H1 (cell line): Measurements from ENCODE around the gene LRRC55. TPM values are rescaled to one million over a fixed set of nuclear protein-coding genes. Genes with fewer than 3 reads are reported as not detected.
A peak's percentile ranks its signal among the peaks of the same experiment; 100 is the strongest.

Source experiments
- CTCF ChIA-PET: fragments of 300-600 bp; sonication (Branson Sonifier 250); formaldehyde crosslinking; loops from one replicate; lab custom pipeline; 2021; ENCODE audit not compliant: partially characterized antibody; lab: Charles Lee
- POLR2A ChIA-PET: fragments of 300-600 bp; sonication (Branson Sonifier 250); formaldehyde crosslinking; loops from one replicate; lab custom pipeline; 2021; ENCODE audit warnings: inconsistent platforms; ENCODE audit not compliant: partially characterized antibody; lab: Charles Lee
- DNase-seq, 2 experiments: peaks; one replicate each; pipeline versions ENCODE4 v3.0.0 to v3.0.0-alpha.2; 2010 to 2022; ENCODE audit warnings: low spot score in 2 of 2, low read depth in 1 of 2, mixed read lengths in 1 of 2
- FAIRE-seq: peaks from 2 replicates; lab custom pipeline; 2011; peaks lifted over from hg19 to GRCh38; lab: Jason Lieb, UNC
- H2AFZ ChIP-seq: 2 replicates; pipeline ENCODE4 v1.8.1; 2012; ENCODE audit warnings: low read length, inconsistent platforms
- H2AK5ac ChIP-seq: 2 replicates; pipeline ENCODE4 v1.6.1; 2013; ENCODE audit warnings: low read depth, low read length
- H2BK120ac ChIP-seq: replicated peaks from 2 replicates; pipeline ENCODE3; 2013; ENCODE audit warnings: low read depth, low read length, inconsistent platforms
- H2BK12ac ChIP-seq: 2 replicates; pipeline ENCODE4 v1.6.1; 2013; ENCODE audit warnings: low read depth, low read length
- H2BK15ac ChIP-seq: 2 replicates; pipeline ENCODE4 v1.6.1; 2013; ENCODE audit warnings: low read length
- H2BK20ac ChIP-seq: 2 replicates; pipeline ENCODE4 v1.6.1; 2013; ENCODE audit warnings: low read length
- H2BK5ac ChIP-seq: 2 replicates; pipeline ENCODE4 v1.6.1; 2013; ENCODE audit warnings: low read depth, low read length
- H3K14ac ChIP-seq: 2 replicates; pipeline ENCODE4 v1.6.1; 2013; ENCODE audit warnings: inconsistent platforms; ENCODE audit not compliant: insufficient read length
- H3K18ac ChIP-seq: 2 replicates; pipeline ENCODE4 v1.6.1; 2013; ENCODE audit warnings: low read length; ENCODE audit errors: extremely low read depth
- H3K23ac ChIP-seq: 2 replicates; pipeline ENCODE4 v1.6.1; 2013; ENCODE audit warnings: inconsistent platforms; ENCODE audit not compliant: insufficient read length
- H3K23me2 ChIP-seq: 2 replicates; pipeline ENCODE4 v1.6.1; 2013; ENCODE audit warnings: low read depth, low read length
- H3K27ac ChIP-seq: 2 replicates; pipeline ENCODE4 v1.6.1; 2011; ENCODE audit warnings: low read depth, low read length, inconsistent platforms
- H3K27me3 ChIP-seq, 4 experiments: replicated peaks in 1 of 4; 1 replicate in 1 of 4; 2 replicates in 3 of 4; pipeline versions ENCODE4 v1.6.1 to v1.8.1; 2011 to 2013; ENCODE audit warnings: low read length in 3 of 4, mild to moderate bottlenecking in 3 of 4, inconsistent platforms in 2 of 4, mixed read lengths in 2 of 4, moderate library complexity in 1 of 4; ENCODE audit not compliant: control insufficient read depth in 3 of 4, insufficient read depth in 3 of 4; ENCODE audit errors: extremely low read depth in 1 of 4
- H3K36me3 ChIP-seq, 4 experiments: 2 replicates each; pipeline versions ENCODE4 v1.6.1 to v1.8.1; 2011 to 2013; ENCODE audit warnings: mild to moderate bottlenecking in 4 of 4, low read length in 3 of 4, moderate library complexity in 2 of 4, control low read depth in 1 of 4, inconsistent platforms in 1 of 4; ENCODE audit not compliant: insufficient read depth in 4 of 4, control insufficient read depth in 2 of 4
- H3K4ac ChIP-seq: replicated peaks from 2 replicates; pipeline ENCODE3; 2013; ENCODE audit warnings: low read length, low read depth, mixed read lengths, inconsistent platforms; ENCODE audit not compliant: insufficient read length
- H3K4me1 ChIP-seq, 4 experiments: replicated peaks in 1 of 4; 1 replicate in 1 of 4; 2 replicates in 3 of 4; pipeline versions ENCODE4 v1.6.1 to v1.8.1; 2011 to 2013; ENCODE audit warnings: low read length in 3 of 4, inconsistent platforms in 2 of 4, mixed read lengths in 1 of 4; ENCODE audit not compliant: insufficient read depth in 4 of 4, control insufficient read depth in 3 of 4
- H3K4me2 ChIP-seq, 2 experiments: 2 replicates each; pipeline versions ENCODE4 v1.6.1 to v1.8.1; 2011 to 2013; ENCODE audit warnings: low read depth in 2 of 2, low read length in 2 of 2, control low read depth in 1 of 2, inconsistent platforms in 1 of 2, mild to moderate bottlenecking in 1 of 2; ENCODE audit not compliant: insufficient read depth in 1 of 2
- H3K4me3 ChIP-seq, 4 experiments: fragments of 200-600, 300-600 bp in 1 of 4; sonication (generic), shearing (Covaris generic), sonication (Bioruptor Twin) in 1 of 4; 2 replicates each; pipeline versions ENCODE4 v1.5.1 to v1.8.1; 2011 to 2016; ENCODE audit warnings: low read length in 4 of 4, low read depth in 3 of 4, control low read depth in 2 of 4, inconsistent platforms in 2 of 4, mild to moderate bottlenecking in 2 of 4, mixed read lengths in 1 of 4, moderate library complexity in 1 of 4; ENCODE audit not compliant: insufficient read depth in 2 of 4; ENCODE audit errors: extremely low read depth in 1 of 4
- H3K56ac ChIP-seq: replicated peaks from 2 replicates; pipeline ENCODE3; 2013; ENCODE audit warnings: low read depth, mild to moderate bottlenecking, mixed read lengths, low read length, inconsistent platforms; ENCODE audit not compliant: insufficient read length
- H3K79me1 ChIP-seq: 2 replicates; pipeline ENCODE4 v1.6.1; 2013; ENCODE audit warnings: low read depth, low read length, control low read depth
- H3K79me2 ChIP-seq, 2 experiments: 2 replicates each; pipeline versions ENCODE4 v1.6.1 to v1.8.1; 2012 to 2013; ENCODE audit warnings: low read length in 2 of 2, mild to moderate bottlenecking in 2 of 2, inconsistent platforms in 1 of 2; ENCODE audit not compliant: insufficient read depth in 2 of 2, control insufficient read depth in 1 of 2
- H3K9ac ChIP-seq, 4 experiments: replicated peaks in 1 of 4; 1 replicate in 1 of 4; 2 replicates in 3 of 4; pipeline versions ENCODE4 v1.6.1 to v1.8.1; 2011 to 2013; ENCODE audit warnings: low read depth in 3 of 4, low read length in 3 of 4, control low read depth in 2 of 4, mild to moderate bottlenecking in 2 of 4, moderate library complexity in 2 of 4, inconsistent platforms in 1 of 4; ENCODE audit errors: extremely low read depth in 1 of 4
- H3K9me3 ChIP-seq, 2 experiments: 2 replicates each; pipeline versions ENCODE4 v1.6.1 to v1.8.1; 2012 to 2013; ENCODE audit warnings: mild to moderate bottlenecking in 2 of 2, moderate library complexity in 2 of 2, control low read depth in 1 of 2, inconsistent platforms in 1 of 2, low read depth in 1 of 2, low read length in 1 of 2, mixed read lengths in 1 of 2; ENCODE audit not compliant: insufficient read depth in 2 of 2
- H4K20me1 ChIP-seq, 2 experiments: replicated peaks in 1 of 2; 2 replicates each; pipeline versions ENCODE3 to v1.8.1; 2011 to 2013; ENCODE audit warnings: inconsistent platforms in 2 of 2, low read length in 2 of 2, mild to moderate bottlenecking in 1 of 2; ENCODE audit not compliant: insufficient read depth in 2 of 2, control insufficient read depth in 1 of 2
- H4K5ac ChIP-seq: 2 replicates; pipeline ENCODE4 v1.6.1; 2013; ENCODE audit warnings: low read length, low read depth, mixed read lengths, inconsistent platforms; ENCODE audit not compliant: insufficient read length
- H4K8ac ChIP-seq: 2 replicates; pipeline ENCODE4 v1.8.0; 2013; ENCODE audit warnings: mild to moderate bottlenecking, moderate library complexity, low read length, inconsistent platforms; ENCODE audit not compliant: insufficient read depth; ENCODE audit errors: extremely low read depth
- H4K91ac ChIP-seq: replicated peaks from 2 replicates; pipeline ENCODE3; 2013; ENCODE audit warnings: low read length, mixed read lengths, inconsistent platforms; ENCODE audit not compliant: insufficient read length
- CREB1 ChIP-seq: IDR thresholded peaks from 2 replicates; pipeline ENCODE4 v1.6.1; 2012; ENCODE audit warnings: inconsistent platforms
- CTBP2 ChIP-seq: IDR thresholded peaks from 2 replicates; pipeline ENCODE4 v1.7.0; 2011; ENCODE audit warnings: borderline replicate concordance, mild to moderate bottlenecking, moderate library complexity, mixed read lengths, low read length; ENCODE audit not compliant: insufficient read depth, insufficient read length
- JUN ChIP-seq: IDR thresholded peaks from 2 replicates; pipeline ENCODE4 v1.6.1; 2011; ENCODE audit warnings: low read depth, mild to moderate bottlenecking, improper control_type of control experiment, low read length
- KDM5A ChIP-seq: fragments of 200-600 bp; IDR thresholded peaks from 2 replicates; pipeline ENCODE4 v1.7.1; 2012; ENCODE audit warnings: mild to moderate bottlenecking, low read length, inconsistent platforms, mixed read lengths
- NRF1 ChIP-seq: IDR thresholded peaks from 2 replicates; pipeline ENCODE4 v1.6.1; 2011; ENCODE audit warnings: mild to moderate bottlenecking, low read depth, low read length, improper control_type of control experiment
- POU5F1 ChIP-seq: IDR thresholded peaks from 2 replicates; pipeline ENCODE4 v1.6.1; 2011; ENCODE audit warnings: low read depth, mild to moderate bottlenecking, low read length, moderate library complexity
- RBBP5 ChIP-seq: IDR thresholded peaks from 2 replicates; pipeline ENCODE4 v1.7.1; 2012; ENCODE audit warnings: low read depth, mild to moderate bottlenecking, inconsistent platforms, low read length, moderate library complexity, borderline replicate concordance
- RFX5 ChIP-seq: IDR thresholded peaks from 2 replicates; pipeline ENCODE4 v1.6.1; 2011; ENCODE audit warnings: low read depth, low read length, improper control_type of control experiment, borderline replicate concordance
- SRF ChIP-seq: IDR thresholded peaks from 2 replicates; pipeline ENCODE4 v1.6.1; 2011; ENCODE audit warnings: mild to moderate bottlenecking, low read depth, low read length, moderate library complexity
- WGBS, 2 experiments: shearing (Covaris generic) in 1 of 2; methylation state at CpG; one replicate each; pipeline versions ENCODE4 v1.1.6 to v1.1.7; 2013 to 2015; ENCODE audit warnings: low lambda C conversion rate in 2 of 2, mixed read lengths in 2 of 2, inconsistent platforms in 1 of 2, low coverage in 1 of 2, missing lambda C conversion rate in 1 of 2; ENCODE audit not compliant: insufficient replicate concordance in 2 of 2, insufficient coverage in 1 of 2, insufficient read length in 1 of 2; ENCODE audit errors: extremely low coverage in 1 of 2, missing lambda C conversion rate in 1 of 2; 5-methylcytosine and 5-hydroxymethylcytosine counted together
- polyA plus RNA-seq, 7 experiments: library from polyadenylated mRNA; depleted of rRNA in 3 of 7; stranded (reverse) in 5 of 7; unstranded in 2 of 7; fragments of >200 nt in 5 of 7; fragments of 200-250 nt in 2 of 7; gene quantifications; 1 replicate in 5 of 7; 2 replicates in 1 of 7; 4 replicates in 1 of 7; pipeline versions ENCODE4 v1.2.1 to v1.2.3, GENCODE V29; 2011 to 2013; ENCODE audit warnings: missing spikeins in 2 of 7, mixed read lengths in 2 of 7
- total RNA-seq: library from RNA; stranded (reverse); fragmentation: NEBNext Ultra II Directional; extraction: Animal tissue kit (Norgen Biotek cat#: 25700); gene quantifications from 2 replicates; pipeline ENCODE4 v1.2.1, GENCODE V29; 2021
- TF ChIP-seq, protein P1 (sequence below): IDR thresholded peaks from 2 replicates; pipeline ENCODE4 v1.6.1; 2012; ENCODE audit warnings: inconsistent platforms

LRRC55 gene
- total and polyA plus RNA-seq, 2 of the 8 experiments (the other 6 are each of a cell fraction or from before 2014, with no cell fraction given) = 0.62 to 1.1 TPM

- H4K20me1 ChIP-seq = no peaks in the 10 kb centered on the region
- no peak overlapping the region for H2BK15ac ChIP-seq
- H4K5ac ChIP-seq = no peak overlapping the region
- H3K14ac ChIP-seq = no peak overlapping the region
- peak overlapping the region; percentile 66; the same call in 1 of the 2 replicates for H2AFZ ChIP-seq
- POLR2A ChIA-PET = no interaction called here
- no peaks in the 10 kb centered on the region for H3K36me3 ChIP-seq
- H3K4ac ChIP-seq = no peak overlapping the region
- FAIRE-seq = no peak
- CTCF ChIA-PET = interaction anchor here (5.5 to 33.7 kb wide), 2 partner anchors 18 to 106 kb away, joined by 47 to 942 read pairs; no protein-coding TSS in a partner anchor
- no peak for DNase-seq
- no peak overlapping the region for H2BK5ac ChIP-seq
- no peak overlapping the region for H4K8ac ChIP-seq
- H3K23ac ChIP-seq = no peak overlapping the region
- no peaks in the 10 kb centered on the region for H3K9me3 ChIP-seq
- H2BK120ac ChIP-seq = no peak overlapping the region
- H3K79me1 ChIP-seq = no peaks in the 10 kb centered on the region
- H2BK20ac ChIP-seq = peak overlapping the region; percentile 48; the same call in 1 of the 2 replicates
- no peak overlapping the region for H3K4me3 ChIP-seq
- H4K91ac ChIP-seq = no peak overlapping the region
- H3K9ac ChIP-seq = no peak overlapping the region
- no peak overlapping the region for H2AK5ac ChIP-seq
- H3K18ac ChIP-seq = no peak overlapping the region
- TF ChIP-seq, protein P1, sequence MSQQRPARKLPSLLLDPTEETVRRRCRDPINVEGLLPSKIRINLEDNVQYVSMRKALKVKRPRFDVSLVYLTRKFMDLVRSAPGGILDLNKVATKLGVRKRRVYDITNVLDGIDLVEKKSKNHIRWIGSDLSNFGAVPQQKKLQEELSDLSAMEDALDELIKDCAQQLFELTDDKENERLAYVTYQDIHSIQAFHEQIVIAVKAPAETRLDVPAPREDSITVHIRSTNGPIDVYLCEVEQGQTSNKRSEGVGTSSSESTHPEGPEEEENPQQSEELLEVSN = no peak
- TF ChIP-seq KDM5A (no peak), POU5F1 (no peak), CTBP2 (no peak), NRF1 (no peak), CREB1 (no peak), SRF (no peak), JUN (no peak), RBBP5 (no peak), RFX5 (no peak)
- H3K27me3 ChIP-seq = no peaks in the 10 kb centered on the region; a peak in 3 of 7 replicates
- peaks cover 2% of the 10 kb centered on the region; the same call in 1 of the 2 replicates for H3K23me2 ChIP-seq
- no peak overlapping the region for H3K4me2 ChIP-seq
- H3K79me2 ChIP-seq = no peaks in the 10 kb centered on the region
- peaks cover 0 to 4% (median 0%) of the 10 kb centered on the region in 4 experiments; a peak in 2 of 7 replicates for H3K4me1 ChIP-seq
- no peak overlapping the region for H3K56ac ChIP-seq
- H2BK12ac ChIP-seq = no peak overlapping the region
- 88% methylated on average over 3 of the region's 3 CpGs; no CpG with 5 or more reads in 1 of the 2 experiments for WGBS, 2 experiments
- H3K27ac ChIP-seq = no peak overlapping the region
Measured at GRCh38 chr11:57231539-57232253, 49.9 kb downstream of the LRRC55 start.
